Calu3 (cell line): Measurements from ENCODE around the gene HDLBP. TPM values are rescaled to one million over a fixed set of nuclear protein-coding genes. Genes with fewer than 3 reads are reported as not detected.
A peak's percentile ranks its signal among the peaks of the same experiment; 100 is the strongest.

Experiments used
- BruUV-seq: library from RNA; stranded (reverse); fragments of 400-500 nt; replicated peaks from 2 replicates; lab custom pipeline; 2021; lab: Mats Ljungman, UMichigan
- CTCF ChIA-PET: fragments of 300-600 bp; sonication (Branson Sonifier 250); formaldehyde crosslinking; loops from one replicate; lab custom pipeline; 2022; ENCODE audit warnings: antibody characterized with exemption; lab: Charles Lee
- DNase-seq: peaks from one replicate; pipeline ENCODE4 v3.0.0; 2022
- H3K27ac Mint-ChIP-seq: one replicate; pipeline ENCODE4 v1.8.0; 2022; ENCODE audit warnings: mixed read lengths; ENCODE audit not compliant: unreplicated experiment
- H3K27me3 Mint-ChIP-seq: one replicate; pipeline ENCODE4 v1.8.0; 2022; ENCODE audit warnings: mixed read lengths; ENCODE audit not compliant: unreplicated experiment
- H3K36me3 Mint-ChIP-seq: one replicate; pipeline ENCODE4 v1.8.0; 2022; ENCODE audit warnings: mild to moderate bottlenecking, moderate library complexity, mixed read lengths; ENCODE audit not compliant: insufficient read depth, unreplicated experiment
- H3K4me1 Mint-ChIP-seq: one replicate; pipeline ENCODE4 v1.8.0; 2022; ENCODE audit warnings: mild to moderate bottlenecking, low read depth, mixed read lengths; ENCODE audit not compliant: unreplicated experiment
- H3K4me3 Mint-ChIP-seq: one replicate; pipeline ENCODE4 v1.8.0; 2022; ENCODE audit warnings: mild to moderate bottlenecking, low read depth, moderate library complexity, mixed read lengths; ENCODE audit not compliant: unreplicated experiment
- H3K9me3 Mint-ChIP-seq: one replicate; pipeline ENCODE4 v1.8.0; 2022; ENCODE audit warnings: low read depth, mixed read lengths; ENCODE audit not compliant: unreplicated experiment
- intact Hi-C: fragments of 100-400 bp; cut with micrococcal nuclease; formaldehyde crosslinking; loops from one replicate; pipeline ENCODE4 v1.10.0; 2022; ENCODE audit not compliant: unreplicated experiment
- total RNA-seq: library from RNA; stranded (reverse); gene quantifications from 2 replicates; pipeline ENCODE4 v1.2.3, GENCODE V29; 2022
- TF ChIP-seq, protein P1 (sequence below): fragments of 200-600 bp; IDR thresholded peaks from one replicate; pipeline ENCODE4 v1.8.0; 2022; ENCODE audit warnings: antibody characterized with exemption; ENCODE audit not compliant: unreplicated experiment

The HDLBP gene
- total RNA-seq, 1 experiment from 2014 or later: 493 TPM

DNA sequence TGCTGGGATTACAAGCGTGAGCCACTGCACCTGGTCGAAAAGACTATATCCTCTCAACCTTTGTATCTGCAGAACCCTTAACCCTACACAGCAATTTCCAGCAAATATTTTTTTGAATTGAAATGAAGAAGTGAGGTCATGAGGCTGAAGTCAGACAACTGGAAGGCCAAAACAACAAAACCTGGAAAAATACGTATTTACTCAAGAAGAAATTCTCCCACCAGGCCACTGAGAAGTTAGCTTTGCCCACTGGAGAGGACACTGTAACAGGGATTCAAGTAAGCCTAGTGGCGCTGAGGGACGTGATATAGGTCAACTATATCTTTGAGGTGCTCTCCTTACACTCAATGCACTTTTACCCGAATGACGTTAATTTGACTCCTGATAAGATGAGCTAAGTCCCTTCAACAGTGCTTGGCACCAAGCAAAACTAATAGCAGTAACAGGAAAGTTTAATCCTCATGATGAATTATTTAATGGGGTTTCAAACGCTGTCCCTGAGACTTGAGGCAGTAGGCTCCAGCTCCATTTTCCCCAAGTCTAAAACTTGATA is 1.9 kb downstream of the HDLBP start:
- TSS peak; percentile 42 for BruUV-seq
- Mint-ChIP-seq H3K27me3 (no peaks in the 10 kb centered on the region), H3K4me1 (peaks cover 61% of the 10 kb centered on the region), H3K9me3 (no peaks in the 10 kb centered on the region), H3K36me3 (peaks cover 50% of the 10 kb centered on the region), H3K27ac (peak overlapping the region; percentile 100), H3K4me3 (peak overlapping the region; percentile 97)
- no peak for DNase-seq
- TF ChIP-seq, protein P1, sequence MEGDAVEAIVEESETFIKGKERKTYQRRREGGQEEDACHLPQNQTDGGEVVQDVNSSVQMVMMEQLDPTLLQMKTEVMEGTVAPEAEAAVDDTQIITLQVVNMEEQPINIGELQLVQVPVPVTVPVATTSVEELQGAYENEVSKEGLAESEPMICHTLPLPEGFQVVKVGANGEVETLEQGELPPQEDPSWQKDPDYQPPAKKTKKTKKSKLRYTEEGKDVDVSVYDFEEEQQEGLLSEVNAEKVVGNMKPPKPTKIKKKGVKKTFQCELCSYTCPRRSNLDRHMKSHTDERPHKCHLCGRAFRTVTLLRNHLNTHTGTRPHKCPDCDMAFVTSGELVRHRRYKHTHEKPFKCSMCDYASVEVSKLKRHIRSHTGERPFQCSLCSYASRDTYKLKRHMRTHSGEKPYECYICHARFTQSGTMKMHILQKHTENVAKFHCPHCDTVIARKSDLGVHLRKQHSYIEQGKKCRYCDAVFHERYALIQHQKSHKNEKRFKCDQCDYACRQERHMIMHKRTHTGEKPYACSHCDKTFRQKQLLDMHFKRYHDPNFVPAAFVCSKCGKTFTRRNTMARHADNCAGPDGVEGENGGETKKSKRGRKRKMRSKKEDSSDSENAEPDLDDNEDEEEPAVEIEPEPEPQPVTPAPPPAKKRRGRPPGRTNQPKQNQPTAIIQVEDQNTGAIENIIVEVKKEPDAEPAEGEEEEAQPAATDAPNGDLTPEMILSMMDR: no peak
- intact Hi-C loops: no loop called here
- CTCF ChIA-PET: no interaction called here

- Mint-ChIP-seq H3K36me3 (peaks cover 37% of the 10 kb centered on the region), H3K4me3 (no peak overlapping the region), H3K9me3 (no peaks in the 10 kb centered on the region), H3K27me3 (no peaks in the 10 kb centered on the region), H3K27ac (no peak overlapping the region), H3K4me1 (peaks cover 48% of the 10 kb centered on the region)
- intact Hi-C loops: no loop called here
- TF ChIP-seq, protein P1: no peak
- CTCF ChIA-PET: no interaction called here
- BruUV-seq: no TSS peak
- DNase-seq: no peak
Observed at GRCh38 chr2:241312082-241312481, 3.4 kb downstream of the HDLBP start.

DNA sequence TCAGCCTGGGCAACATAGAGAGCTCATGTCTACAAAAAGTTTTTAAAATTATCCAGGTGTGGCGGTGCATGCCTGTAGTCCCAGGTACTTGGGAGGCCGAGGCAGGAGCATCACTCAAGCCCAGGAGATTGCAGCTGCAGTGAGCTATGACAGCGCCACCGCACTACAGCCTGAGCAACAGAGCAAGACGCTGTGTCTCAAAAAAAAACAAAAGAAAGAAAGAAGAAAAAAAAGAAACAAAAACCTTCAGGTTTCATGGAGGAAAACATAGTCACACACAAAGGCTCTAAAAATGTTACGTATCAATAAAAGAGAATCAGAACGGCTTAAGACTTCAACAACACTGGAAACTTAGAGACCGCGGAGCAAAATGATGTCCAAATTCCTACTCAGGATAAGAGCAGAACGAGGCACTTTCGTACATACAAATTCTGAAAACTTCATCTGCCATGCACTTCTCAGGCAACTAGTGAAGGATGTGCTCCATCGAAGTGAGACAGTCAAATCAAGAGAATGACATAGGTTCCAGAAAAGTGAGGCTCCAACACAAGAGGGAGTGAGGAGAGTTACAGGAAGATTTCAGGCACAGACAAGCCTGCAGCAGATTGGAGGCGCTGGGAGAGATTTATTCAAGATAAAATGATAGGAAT is 4.4 kb downstream of the HDLBP start:
- Mint-ChIP-seq H3K27me3 (no peaks in the 10 kb centered on the region), H3K4me3 (no peak overlapping the region), H3K36me3 (peaks cover 27% of the 10 kb centered on the region), H3K4me1 (peaks cover 44% of the 10 kb centered on the region), H3K27ac (no peak overlapping the region), H3K9me3 (no peaks in the 10 kb centered on the region)
- intact Hi-C loops: no loop called here
- no peak for DNase-seq
- BruUV-seq: no TSS peak
- TF ChIP-seq, protein P1: no peak
- CTCF ChIA-PET: no interaction called here

DNA sequence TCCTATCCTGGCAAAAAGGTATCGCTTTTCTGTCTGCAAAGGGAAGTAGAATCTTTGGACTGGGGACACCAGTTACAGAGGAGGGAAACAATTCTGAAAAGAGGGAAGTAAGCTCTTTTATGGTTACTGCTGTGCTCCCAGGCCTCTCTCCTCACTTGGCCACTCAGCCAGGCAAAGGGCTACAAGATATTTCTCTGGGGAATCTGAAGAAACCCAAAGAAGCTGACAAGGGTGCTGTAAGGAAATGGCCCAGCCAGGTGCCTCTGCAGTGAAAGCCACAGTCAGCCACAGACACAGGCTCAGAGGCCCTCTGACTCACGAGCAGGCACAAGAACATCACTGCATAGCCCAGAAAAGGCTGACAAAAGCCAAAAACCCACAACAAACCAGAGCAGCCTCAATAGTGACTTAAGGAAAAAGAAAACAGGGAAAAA is 5.8 kb downstream of the HDLBP start:
- no peak for DNase-seq
- peaks cover 44% of the 10 kb centered on the region for H3K4me1 Mint-ChIP-seq
- H3K27ac Mint-ChIP-seq: no peak overlapping the region
- TF ChIP-seq, protein P1: no peak
- no TSS peak for BruUV-seq
- CTCF ChIA-PET: no interaction called here
- no peak overlapping the region for H3K4me3 Mint-ChIP-seq
- no peaks in the 10 kb centered on the region for H3K9me3 Mint-ChIP-seq
- intact Hi-C loops: no loop called here
- no peaks in the 10 kb centered on the region for H3K27me3 Mint-ChIP-seq
- peaks cover 13% of the 10 kb centered on the region for H3K36me3 Mint-ChIP-seq
